Effector memory CD4-positive, alpha-beta T cell (primary cell): ENCODE measurements around the gene CFAP58.

Source experiments
- DNase-seq, 3 donors: peaks; one replicate each; pipeline ENCODE4 v3.0.0-alpha.2; 2020
- H3K27ac ChIP-seq: 2 replicates; pipeline ENCODE4 v1.7.0; 2013; ENCODE audit warnings: mild to moderate bottlenecking, low read length, moderate library complexity; ENCODE audit not compliant: insufficient read depth, poor library complexity, severe bottlenecking
- H3K27me3 ChIP-seq: replicated peaks from 2 replicates; pipeline ENCODE4 v1.7.0; 2013; ENCODE audit warnings: mild to moderate bottlenecking, low read length; ENCODE audit not compliant: insufficient read depth, control insufficient read depth, poor library complexity, severe bottlenecking
- H3K36me3 ChIP-seq: 2 replicates; pipeline ENCODE4 v1.7.0; 2013; ENCODE audit warnings: mild to moderate bottlenecking, low read length, moderate library complexity; ENCODE audit not compliant: control insufficient read depth, insufficient read depth
- H3K4me1 ChIP-seq: 2 replicates; pipeline ENCODE4 v1.7.0; 2013; ENCODE audit warnings: low read length, mild to moderate bottlenecking; ENCODE audit not compliant: control insufficient read depth, insufficient read depth, poor library complexity, severe bottlenecking
- H3K4me3 ChIP-seq: 2 replicates; pipeline ENCODE4 v1.7.0; 2013; ENCODE audit warnings: low read length, low read depth, mild to moderate bottlenecking; ENCODE audit not compliant: insufficient read depth, poor library complexity, severe bottlenecking
- H3K9me3 ChIP-seq: 2 replicates; pipeline ENCODE4 v1.7.0; 2013; ENCODE audit warnings: mild to moderate bottlenecking, low read length, moderate library complexity; ENCODE audit not compliant: control insufficient read depth

The CFAP58 gene

DNA sequence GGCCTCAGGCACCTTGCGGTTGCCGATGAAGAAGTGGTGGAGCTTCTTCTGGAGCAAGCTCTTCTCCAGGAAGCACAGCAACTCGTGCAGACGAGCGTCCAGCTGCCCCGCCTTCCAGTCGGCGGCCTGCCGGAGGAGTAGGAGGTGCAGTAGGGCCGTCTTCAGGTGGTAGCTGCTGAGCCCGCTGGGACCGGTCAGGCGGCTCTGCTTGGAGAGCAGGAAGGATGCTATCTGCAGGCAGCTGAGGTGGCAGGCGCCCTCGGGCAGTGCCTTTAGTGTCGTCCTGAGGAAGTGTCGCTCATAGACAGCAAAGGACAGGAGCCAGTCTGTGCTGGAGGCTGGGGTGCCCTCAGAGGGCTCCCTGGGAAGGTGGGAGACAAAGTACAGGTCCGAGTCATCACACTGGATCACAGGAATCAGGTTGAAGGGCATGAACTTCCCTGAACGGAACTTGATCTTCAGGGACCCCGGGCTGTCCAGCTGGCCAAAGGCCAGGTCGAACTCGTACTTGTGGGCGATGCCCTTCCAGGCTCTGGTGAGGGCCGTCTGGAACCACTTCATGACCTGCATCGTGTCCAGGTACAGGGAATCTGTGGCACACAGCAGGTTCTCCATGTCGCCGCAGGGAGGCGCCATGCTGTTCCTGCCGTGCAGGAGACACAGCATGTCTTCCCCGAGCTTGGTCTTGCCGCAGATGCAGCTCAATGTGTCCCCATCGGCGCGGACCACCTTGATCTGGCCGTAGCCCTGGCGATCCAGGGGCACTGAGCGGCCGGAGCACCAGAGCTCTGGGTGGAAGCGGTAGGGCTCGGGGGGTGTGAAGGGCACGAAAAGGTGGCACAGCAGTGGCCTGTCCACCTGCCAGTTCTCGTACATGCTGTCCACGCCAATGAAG, 38.8 kb upstream of the CFAP58 start:
- Histone ChIP-seq H3K27ac (no peak overlapping the region), H3K36me3 (peaks cover 47% of the 10 kb centered on the region), H3K9me3 (no peaks in the 10 kb centered on the region), H3K4me3 (no peak overlapping the region), H3K4me1 (no peaks in the 10 kb centered on the region), H3K27me3 (no peaks in the 10 kb centered on the region)
- no peak for DNase-seq

- Histone ChIP-seq H3K9me3 (no peaks in the 10 kb centered on the region), H3K27me3 (no peaks in the 10 kb centered on the region), H3K36me3 (peaks cover 47% of the 10 kb centered on the region), H3K27ac (no peak overlapping the region), H3K4me1 (no peaks in the 10 kb centered on the region), H3K4me3 (no peak overlapping the region)
- DNase-seq: no peak
These were observed 38.1 kb upstream of the CFAP58 start for GRCh38 chr10:104315486-104315921.

DNA sequence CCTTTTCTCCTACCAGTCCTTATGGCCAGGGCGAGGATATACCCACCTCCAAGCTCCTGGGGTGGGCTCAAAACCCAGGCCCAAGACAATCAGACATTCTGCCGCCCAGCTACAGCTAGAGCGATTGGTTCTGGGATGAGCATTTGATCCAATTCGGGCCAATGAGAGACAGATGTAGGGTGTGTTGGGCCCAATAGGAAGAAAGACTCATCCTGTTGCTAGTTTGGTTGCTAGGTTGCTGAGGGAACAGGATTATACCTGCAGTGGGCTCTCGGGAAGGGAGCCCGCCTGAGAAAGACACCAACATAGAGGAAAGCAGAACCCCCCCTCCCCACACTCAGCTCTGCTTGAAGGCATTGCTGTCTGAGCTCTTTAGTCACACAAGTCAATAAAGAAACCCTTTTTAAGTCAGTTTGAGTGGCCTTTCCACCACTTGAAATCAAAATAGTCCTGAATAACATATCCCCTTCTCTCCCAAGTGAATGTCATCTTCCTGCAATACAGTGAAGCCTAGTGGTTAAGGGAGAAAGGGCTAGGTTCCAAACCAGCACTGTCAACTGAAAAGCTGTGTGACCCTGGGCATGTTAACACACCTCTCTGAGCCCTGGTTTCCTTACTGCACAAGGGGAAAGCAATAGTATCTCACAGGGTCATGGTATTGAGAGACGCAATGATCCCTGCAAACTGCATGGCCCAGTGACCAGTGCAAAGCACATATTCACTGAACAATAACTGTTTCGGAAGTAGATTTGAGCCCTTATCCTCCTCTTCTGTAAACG, 37.1 kb upstream of the CFAP58 start:
- H3K27ac ChIP-seq: no peak overlapping the region
- no peak for DNase-seq
- no peaks in the 10 kb centered on the region for H3K27me3 ChIP-seq
- H3K4me1 ChIP-seq: peaks cover 6% of the 10 kb centered on the region
- peaks cover 45% of the 10 kb centered on the region for H3K36me3 ChIP-seq
- H3K9me3 ChIP-seq: no peaks in the 10 kb centered on the region
- no peak overlapping the region for H3K4me3 ChIP-seq

- Histone ChIP-seq H3K27me3 (no peaks in the 10 kb centered on the region), H3K4me1 (peaks cover 14% of the 10 kb centered on the region), H3K36me3 (peaks cover 39% of the 10 kb centered on the region), H3K27ac (no peak overlapping the region), H3K4me3 (no peak overlapping the region), H3K9me3 (no peaks in the 10 kb centered on the region)
- DNase-seq: no peak
These were observed 36.3 kb upstream of the CFAP58 start for GRCh38 chr10:104317269-104317710.

- Histone ChIP-seq H3K9me3 (no peaks in the 10 kb centered on the region), H3K4me3 (no peak overlapping the region), H3K36me3 (peaks cover 34% of the 10 kb centered on the region), H3K27ac (no peak overlapping the region), H3K4me1 (peaks cover 19% of the 10 kb centered on the region), H3K27me3 (no peaks in the 10 kb centered on the region)
- DNase-seq: no peak
These were observed 35.8 kb upstream of the CFAP58 start for GRCh38 chr10:104317726-104318299.

GRCh38 chr10:104318326-104318725, 35.3 kb upstream of the CFAP58 start:
- H3K27me3 ChIP-seq: no peaks in the 10 kb centered on the region
- H3K27ac ChIP-seq: no peak overlapping the region
- no peaks in the 10 kb centered on the region for H3K9me3 ChIP-seq
- H3K4me1 ChIP-seq: peaks cover 25% of the 10 kb centered on the region
- H3K4me3 ChIP-seq: no peak overlapping the region
- H3K36me3 ChIP-seq: peaks cover 29% of the 10 kb centered on the region
- no peak for DNase-seq

DNA sequence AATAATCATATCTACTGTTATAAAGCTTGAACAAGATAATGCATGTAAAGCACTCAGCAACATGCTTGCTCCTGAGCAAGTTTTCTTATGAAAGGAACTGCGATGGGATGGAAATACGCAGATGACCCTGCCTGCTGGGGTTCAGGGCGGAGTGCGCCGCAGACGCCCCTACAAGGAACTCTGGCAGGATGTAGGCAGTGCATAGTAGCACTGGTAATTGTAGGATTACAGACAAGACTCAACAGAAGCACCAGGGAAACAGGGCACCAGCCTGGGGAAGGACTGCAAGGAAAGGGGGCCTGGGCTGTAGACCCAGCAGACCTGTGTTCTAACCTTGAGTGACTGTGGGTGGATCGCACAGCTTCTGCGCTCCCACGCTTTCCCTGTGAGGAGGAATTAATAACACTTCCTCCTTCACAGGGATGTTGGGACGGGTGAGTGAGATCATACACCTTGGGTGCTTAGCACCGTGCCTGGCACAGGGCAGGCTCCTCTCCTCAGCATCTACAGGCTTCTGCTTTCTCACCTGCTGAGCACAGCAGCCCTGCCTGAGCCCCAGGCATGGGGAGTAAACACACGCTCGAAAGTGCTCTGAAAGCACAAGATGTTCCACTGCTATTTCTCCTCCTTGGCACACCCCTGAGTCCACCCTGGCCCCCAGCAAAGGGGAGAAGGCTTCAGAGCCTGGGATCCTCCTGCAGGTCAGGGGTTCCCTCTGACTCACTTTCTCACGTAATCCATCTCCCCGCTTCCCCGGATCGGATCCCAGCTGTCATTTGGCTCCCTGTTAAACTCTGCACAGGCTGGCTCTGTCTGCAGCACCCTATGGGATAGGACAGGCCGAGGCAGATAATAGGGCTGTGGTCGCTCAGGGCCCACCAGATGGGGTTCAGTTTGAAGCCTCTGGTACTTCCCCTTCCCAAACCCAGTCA, 34.6 kb upstream of the CFAP58 start:
- H3K4me1 ChIP-seq: peaks cover 32% of the 10 kb centered on the region
- H3K4me3 ChIP-seq: no peak overlapping the region
- DNase-seq: no peak
- no peak overlapping the region for H3K27ac ChIP-seq
- no peaks in the 10 kb centered on the region for H3K27me3 ChIP-seq
- H3K36me3 ChIP-seq: peaks cover 21% of the 10 kb centered on the region
- H3K9me3 ChIP-seq: no peaks in the 10 kb centered on the region

GRCh38 chr10:104321226-104321625, 32.4 kb upstream of the CFAP58 start:
- H3K4me1 ChIP-seq: peaks cover 52% of the 10 kb centered on the region
- H3K36me3 ChIP-seq: peaks cover under 1% of the 10 kb centered on the region

DNA sequence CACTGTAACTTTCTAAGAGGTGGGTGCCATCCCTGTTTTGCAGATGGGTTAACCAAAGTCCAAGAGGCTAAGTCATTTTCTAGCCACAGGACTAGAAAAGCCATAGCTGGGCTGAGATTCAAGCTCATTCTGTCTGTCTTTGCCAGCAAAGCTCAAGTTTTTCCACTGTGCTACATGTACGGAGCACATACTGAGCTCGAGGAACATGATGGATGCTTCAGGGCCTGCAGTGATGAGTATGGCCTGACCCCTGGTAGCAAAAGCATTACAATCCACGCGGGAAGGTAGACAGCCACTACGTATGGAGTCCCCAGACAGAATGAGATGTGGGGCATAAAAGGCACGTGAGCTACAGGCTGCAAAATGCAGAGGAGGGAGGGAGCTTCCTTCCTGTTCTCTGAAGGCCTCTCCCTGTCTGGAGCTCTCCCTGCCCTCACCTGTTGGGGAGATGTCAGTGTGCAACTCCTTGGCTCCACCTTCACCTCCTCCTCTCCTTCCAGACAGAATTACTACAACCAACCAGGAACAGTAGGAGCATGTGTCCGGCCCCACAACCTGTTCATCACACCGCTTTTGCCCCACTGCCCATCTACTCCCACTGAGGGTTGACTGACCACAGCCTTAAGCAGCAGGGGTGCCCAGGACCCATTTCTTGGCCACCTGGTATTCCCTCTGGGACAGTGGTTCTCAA, 31.8 kb upstream of the CFAP58 start:
- Histone ChIP-seq H3K27me3 (no peaks in the 10 kb centered on the region), H3K4me3 (peak overlapping the region; percentile 11), H3K27ac (peak overlapping the region; percentile 43), H3K36me3 (no peaks in the 10 kb centered on the region), H3K9me3 (no peaks in the 10 kb centered on the region), H3K4me1 (peaks cover 58% of the 10 kb centered on the region)
- no peak for DNase-seq

More at GRCh38 chr10:104321226-104321625, 32.4 kb upstream of the CFAP58 start:
- Histone ChIP-seq H3K4me3 (no peak overlapping the region), H3K27ac (no peak overlapping the region), H3K27me3 (no peaks in the 10 kb centered on the region), H3K9me3 (no peaks in the 10 kb centered on the region)
- DNase-seq: no peak
